IMR-90 (cell line): Measurements from ENCODE around the gene C3orf70. TPM values are rescaled to one million over a fixed set of nuclear protein-coding genes. Genes with fewer than 3 reads are reported as not detected.

Experiments used
- ATAC-seq: fragments of 200-7000 bp; cut with Tn5 transposase; 2 replicates; pipeline ENCODE4 v1.9.1; 2020; ENCODE audit warnings: low read depth, mild to moderate bottlenecking, moderate library complexity
- BruUV-seq: library from RNA; stranded (reverse); fragments of 400-500 nt; replicated peaks from 2 replicates; lab custom pipeline; 2021; lab: Mats Ljungman, UMichigan
- CTCF ChIA-PET: fragments of 300-600 bp; formaldehyde crosslinking; extraction: SDS; loops from one replicate; lab custom pipeline; 2021; ENCODE audit warnings: antibody characterized with exemption; lab: Yijun Ruan, JAX
- POLR2A ChIA-PET: fragments of 300-600 bp; sonication (Branson Sonifier 250); formaldehyde crosslinking; loops from one replicate; lab custom pipeline; 2022; ENCODE audit warnings: antibody characterized with exemption; ENCODE audit not compliant: unreplicated experiment; lab: Charles Lee
- DNase-seq: peaks from one replicate; pipeline ENCODE4 v3.0.0; 2013
- H2AFZ ChIP-seq: replicated peaks from 2 replicates; pipeline ENCODE3; 2013; ENCODE audit warnings: low read length, mild to moderate bottlenecking; ENCODE audit not compliant: poor library complexity
- H2AK5ac ChIP-seq: 2 replicates; pipeline ENCODE4 v1.6.1; 2013; ENCODE audit warnings: low read depth, low read length, inconsistent platforms
- H2AK9ac ChIP-seq: replicated peaks from 2 replicates; pipeline ENCODE3; 2013; ENCODE audit warnings: mild to moderate bottlenecking, low read depth, low read length, moderate library complexity; ENCODE audit not compliant: poor library complexity
- H2BK120ac ChIP-seq: 2 replicates; pipeline ENCODE4 v1.6.1; 2013; ENCODE audit warnings: low read depth, low read length, inconsistent platforms
- H2BK15ac ChIP-seq: 3 replicates; pipeline ENCODE4 v1.6.1; 2013; ENCODE audit warnings: low read depth, low read length, inconsistent platforms
- H2BK20ac ChIP-seq: 2 replicates; pipeline ENCODE4 v1.6.1; 2013; ENCODE audit warnings: low read depth, mild to moderate bottlenecking, inconsistent platforms, low read length, moderate library complexity
- H2BK5ac ChIP-seq: 2 replicates; pipeline ENCODE4 v1.6.1; 2013; ENCODE audit warnings: mild to moderate bottlenecking, low read depth, low read length, inconsistent platforms; ENCODE audit not compliant: poor library complexity, severe bottlenecking
- H3K14ac ChIP-seq: replicated peaks from 2 replicates; pipeline ENCODE4 v1.6.1; 2013; ENCODE audit warnings: low read depth, low read length, inconsistent platforms
- H3K18ac ChIP-seq: 2 replicates; pipeline ENCODE4 v1.6.1; 2013; ENCODE audit warnings: low read depth, low read length, control low read depth
- H3K23ac ChIP-seq: 2 replicates; pipeline ENCODE4 v1.6.1; 2013; ENCODE audit warnings: low read depth, low read length, inconsistent platforms
- H3K27ac ChIP-seq: 2 replicates; pipeline ENCODE4 v1.5.1; 2013; ENCODE audit warnings: mild to moderate bottlenecking, control low read depth, low read length; ENCODE audit not compliant: insufficient read depth
- H3K27me3 ChIP-seq: 2 replicates; pipeline ENCODE4 v1.6.1; 2013; ENCODE audit warnings: low read length; ENCODE audit not compliant: control insufficient read depth, insufficient read depth
- H3K36me3 ChIP-seq: 2 replicates; pipeline ENCODE4 v1.6.1; 2013; ENCODE audit warnings: low read length, mixed read lengths; ENCODE audit not compliant: control insufficient read depth, insufficient read depth
- H3K4ac ChIP-seq: 2 replicates; pipeline ENCODE4 v1.6.1; 2013; ENCODE audit warnings: low read depth, low read length, inconsistent platforms
- H3K4me1 ChIP-seq: 2 replicates; pipeline ENCODE4 v1.6.1; 2013; ENCODE audit warnings: low read length, mixed read lengths; ENCODE audit not compliant: control insufficient read depth, insufficient read depth
- H3K4me2 ChIP-seq: 2 replicates; pipeline ENCODE4 v1.6.1; 2013; ENCODE audit warnings: low read depth, mild to moderate bottlenecking, control low read depth, low read length, moderate library complexity
- H3K4me3 ChIP-seq: 2 replicates; pipeline ENCODE4 v1.5.1; 2013; ENCODE audit warnings: low read depth, mild to moderate bottlenecking, control low read depth, low read length, moderate library complexity; ENCODE audit not compliant: insufficient read depth
- H3K56ac ChIP-seq: 2 replicates; pipeline ENCODE4 v1.6.1; 2013; ENCODE audit warnings: low read length, inconsistent platforms; ENCODE audit not compliant: insufficient read depth; ENCODE audit errors: extremely low read depth
- H3K79me1 ChIP-seq, 2 experiments: 2 replicates each; pipeline ENCODE4 v1.6.1; 2013; ENCODE audit warnings: low read length in 2 of 2, inconsistent platforms in 1 of 2, low read depth in 1 of 2
- H3K9ac ChIP-seq: 2 replicates; pipeline ENCODE4 v1.6.1; 2013; ENCODE audit warnings: low read depth, low read length, control low read depth
- H3K9me1 ChIP-seq: 2 replicates; pipeline ENCODE4 v1.6.1; 2013; ENCODE audit warnings: low read length, inconsistent platforms; ENCODE audit not compliant: insufficient read depth
- H3K9me3 ChIP-seq: 2 replicates; pipeline ENCODE4 v1.6.1; 2013; ENCODE audit warnings: low read length; ENCODE audit not compliant: control insufficient read depth, insufficient read depth
- H4K20me1 ChIP-seq: 2 replicates; pipeline ENCODE4 v1.6.1; 2013; ENCODE audit warnings: low read length, inconsistent platforms; ENCODE audit not compliant: insufficient read depth
- H4K5ac ChIP-seq: 2 replicates; pipeline ENCODE4 v1.6.1; 2013; ENCODE audit warnings: mild to moderate bottlenecking, low read depth, low read length, control low read depth
- H4K8ac ChIP-seq, 2 experiments: 2 replicates each; pipeline ENCODE4 v1.6.1; 2013; ENCODE audit warnings: low read depth in 2 of 2, low read length in 2 of 2, control low read depth in 1 of 2, inconsistent platforms in 1 of 2
- H4K91ac ChIP-seq: 2 replicates; pipeline ENCODE4 v1.6.1; 2013; ENCODE audit warnings: low read depth, low read length, inconsistent platforms; ENCODE audit not compliant: insufficient read depth
- MAFK ChIP-seq: IDR thresholded peaks from 2 replicates; pipeline ENCODE4 v1.6.1; 2012; ENCODE audit warnings: low read depth, low read length, improper control_type of control experiment
- NFE2L2 ChIP-seq: fragments of 150-350 bp; IDR thresholded peaks from 2 replicates; pipeline ENCODE4 v1.6.1; 2016; ENCODE audit warnings: low read depth, mild to moderate bottlenecking, low read length
- SMC3 ChIP-seq: fragments of 150-350 bp; IDR thresholded peaks from 2 replicates; pipeline ENCODE4 v1.6.1; 2016; ENCODE audit warnings: low read depth, mild to moderate bottlenecking, antibody characterized with exemption, low read length, moderate library complexity
- WGBS, 2 experiments: methylation state at CpG; one replicate each; pipeline versions ENCODE4 v1.1.5 to v1.1.7; 2013; ENCODE audit warnings: missing lambda C conversion rate in 2 of 2; ENCODE audit not compliant: insufficient read length in 1 of 2; ENCODE audit errors: extremely low coverage in 2 of 2; 5-methylcytosine and 5-hydroxymethylcytosine counted together
- dilution Hi-C: fragments of 300-500 bp; cut with HindIII; formaldehyde crosslinking; loops from one replicate; pipeline ENCODE4 v1.14.3; 2018; ENCODE audit warnings: low sequenced_read_pairs; ENCODE audit not compliant: unreplicated experiment
- in situ Hi-C: fragments of 300-500 bp; cut with MboI; formaldehyde crosslinking; loops from 3 replicates; pipeline ENCODE4 v1.14.3; 2019; ENCODE audit warnings: low sequenced_read_pairs, inconsistent platforms, mixed read lengths
- intact Hi-C: fragments of 100-400 bp; cut with micrococcal nuclease; formaldehyde crosslinking; loops from 2 replicates; pipeline ENCODE4 v1.10.0; 2022
- polyA plus RNA-seq, 3 experiments: library from polyadenylated mRNA; depleted of rRNA; stranded (reverse); fragments of >200 nt; gene quantifications; 2 replicates each; pipeline ENCODE4 v1.2.3, GENCODE V29; 2012; ENCODE audit warnings: low replicate concordance in 1 of 3
- total RNA-seq: library from RNA; depleted of rRNA; stranded (reverse); fragments of >200 nt; gene quantifications from 2 replicates; pipeline ENCODE4 v1.2.3, GENCODE V29; 2012

Gene C3orf70
- total and polyA plus RNA-seq, 2 of the 4 experiments (the other 2 are of a cell fraction), result 0.96 to 1.8 TPM

DNA sequence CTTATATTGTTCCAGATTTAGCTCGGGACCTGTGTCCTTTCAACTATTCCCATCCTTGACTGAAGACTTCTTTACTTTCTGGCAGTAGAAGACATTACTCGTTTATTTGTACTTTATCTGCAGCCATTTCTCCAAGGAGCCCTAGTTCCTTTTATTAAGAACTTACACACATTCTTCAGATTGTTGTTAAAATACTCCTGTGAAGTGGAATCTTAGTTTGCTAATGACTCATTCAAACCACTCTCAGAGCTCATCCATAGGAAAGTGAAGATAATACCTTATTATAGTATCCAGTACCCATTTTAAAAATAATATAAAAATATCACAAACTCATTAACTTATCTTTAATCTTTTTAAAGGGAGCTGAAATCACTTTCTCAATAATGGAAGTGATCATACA, 63.5 kb downstream of the C3orf70 start:
- Histone ChIP-seq H3K36me3 (no peaks in the 10 kb centered on the region), H2BK15ac (no peak overlapping the region), H3K79me1 (no peaks in the 10 kb centered on the region), H3K27ac (no peak overlapping the region), H3K4me2 (no peak overlapping the region), H4K20me1 (no peaks in the 10 kb centered on the region), H2AK5ac (no peak overlapping the region), H3K9me3 (no peaks in the 10 kb centered on the region), H2BK120ac (no peak overlapping the region), H3K14ac (no peak overlapping the region), H3K4me3 (no peak overlapping the region), H3K9me1 (no peaks in the 10 kb centered on the region), H4K91ac (no peak overlapping the region), H3K56ac (no peak overlapping the region), H2AK9ac (no peak overlapping the region), H3K23ac (no peak overlapping the region), H4K5ac (no peak overlapping the region), H4K8ac (no peak overlapping the region), H2BK5ac (no peak overlapping the region), H2AFZ (no peak overlapping the region), H3K27me3 (no peaks in the 10 kb centered on the region), H3K4me1 (no peaks in the 10 kb centered on the region; the same call in 1 of the 2 replicates), H3K18ac (no peak overlapping the region), H2BK20ac (no peak overlapping the region), H3K4ac (no peak overlapping the region), H3K9ac (no peak overlapping the region)
- peak; percentile 82 for ATAC-seq
- ChIA-PET POLR2A (interaction anchor here (0.5 kb wide), 1 partner anchor 24 kb away, joined by 6 read pairs; no protein-coding TSS in a partner anchor), CTCF (no interaction called here)
- peak; percentile 57 for DNase-seq
- dilution Hi-C loops, result no loop called here
- in situ Hi-C loops, result no loop called here
- intact Hi-C loops, result no loop called here
- whole genome bisulfite sequencing, 2 experiments, result no CpG with 5 or more reads among the region's 2 CpGs
- no TSS peak for BruUV-seq
- no peak for TF ChIP-seq NFE2L2
- no peak for TF ChIP-seq MAFK
- TF ChIP-seq SMC3, result no peak
